Measurements from ENCODE around the gene CHCHD6.

The CHCHD6 gene

DNA sequence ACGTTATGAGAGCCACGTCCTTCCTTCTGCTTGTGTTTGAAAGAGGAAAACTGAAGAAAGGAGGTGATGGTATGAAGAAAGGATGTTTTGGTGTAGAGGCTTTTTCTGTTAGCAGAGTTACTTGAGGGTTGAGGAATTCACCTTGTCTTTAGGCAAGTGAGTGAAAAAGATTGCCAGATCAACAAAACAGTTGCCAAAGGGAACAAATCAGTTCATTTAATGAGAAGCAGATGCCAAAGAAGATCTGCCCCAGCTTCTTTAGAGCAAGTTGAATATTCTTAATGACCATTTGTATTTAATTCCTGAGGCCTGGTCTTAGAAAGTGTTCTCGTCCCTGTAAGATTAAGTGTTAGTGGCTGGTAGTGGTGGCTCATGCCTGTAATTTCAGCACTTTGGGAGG is 2.6 kb downstream of the CHCHD6 start:
- DNase-seq, result no peak

- DNase-seq, result no peak
These were observed 7.2 kb downstream of the CHCHD6 start for GRCh38 chr3:126711121-126711760.

DNA sequence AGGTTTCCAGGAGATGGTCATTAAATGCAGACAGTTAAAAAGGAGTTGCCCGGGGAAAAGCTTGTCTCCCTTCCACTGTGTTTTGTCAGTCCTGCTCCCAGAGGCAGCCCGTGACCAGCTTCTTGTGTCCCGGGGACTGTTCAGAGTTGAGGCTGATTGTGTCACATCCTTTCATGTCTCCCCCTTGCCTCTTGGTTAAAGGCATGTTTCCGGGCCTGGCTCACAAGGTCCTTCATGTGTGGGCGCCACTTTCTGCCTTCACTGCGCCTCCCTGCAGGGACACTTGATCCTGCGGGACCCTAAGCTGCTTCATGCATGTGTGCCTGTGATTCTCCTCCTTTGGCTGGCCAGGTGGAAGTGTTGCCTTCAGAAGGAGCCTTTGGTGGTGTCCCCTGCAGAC is 9.2 kb downstream of the CHCHD6 start:
- DNase-seq, result no peak

DNA sequence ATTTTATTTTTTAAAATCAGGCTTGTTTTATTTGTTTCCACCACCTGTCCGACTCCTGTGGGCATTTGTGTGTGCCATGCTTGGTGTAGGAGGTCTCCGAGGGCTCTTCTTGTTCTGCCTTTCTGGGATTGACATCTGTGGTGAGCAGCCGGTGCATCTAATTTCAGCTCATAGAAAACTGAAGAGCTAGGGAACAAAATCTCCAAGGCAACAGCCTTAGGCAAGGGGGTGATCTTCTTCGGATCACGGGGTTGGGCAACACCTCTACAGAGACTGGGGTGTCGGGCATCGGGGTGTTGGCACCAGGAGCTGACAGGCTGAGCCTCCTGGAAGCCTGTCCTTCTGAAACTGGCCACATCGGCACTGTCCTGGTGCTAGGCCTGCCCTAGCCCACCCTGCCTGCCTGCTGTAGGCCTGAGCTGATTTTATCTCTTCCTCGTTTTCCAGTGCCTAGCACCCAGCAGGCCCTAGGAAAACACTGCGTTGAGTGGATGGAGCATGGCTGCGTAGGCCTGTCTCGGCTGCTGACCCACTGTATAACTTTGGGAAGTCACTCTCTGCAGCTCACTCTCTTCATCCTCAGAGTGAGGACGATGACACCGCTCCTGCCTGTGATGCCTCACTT is 10.3 kb downstream of the CHCHD6 start:
- DNase-seq, result no peak

DNA sequence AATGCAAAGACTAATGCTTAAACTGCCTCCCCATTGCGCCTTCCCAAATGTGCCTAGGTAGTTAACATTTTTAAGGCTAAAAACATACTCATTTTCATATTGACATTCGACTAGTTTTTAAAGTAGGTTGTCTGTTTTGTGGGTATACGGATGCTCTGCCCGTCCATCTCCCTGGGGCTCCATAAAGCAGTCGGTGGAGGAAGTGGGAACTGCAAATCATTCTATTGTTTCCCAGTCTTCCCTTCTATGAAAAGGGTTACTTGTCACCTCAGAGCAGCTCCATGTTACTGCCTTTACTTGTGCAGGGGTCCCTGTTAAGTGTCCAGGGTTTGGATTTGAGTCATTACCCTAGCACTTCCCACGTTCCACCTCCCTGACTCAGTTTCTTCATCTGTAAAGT is 10.9 kb downstream of the CHCHD6 start:
- no peak for DNase-seq

- DNase-seq, result no peak
These were observed 11.4 kb downstream of the CHCHD6 start for GRCh38 chr3:126715432-126715831.

DNA sequence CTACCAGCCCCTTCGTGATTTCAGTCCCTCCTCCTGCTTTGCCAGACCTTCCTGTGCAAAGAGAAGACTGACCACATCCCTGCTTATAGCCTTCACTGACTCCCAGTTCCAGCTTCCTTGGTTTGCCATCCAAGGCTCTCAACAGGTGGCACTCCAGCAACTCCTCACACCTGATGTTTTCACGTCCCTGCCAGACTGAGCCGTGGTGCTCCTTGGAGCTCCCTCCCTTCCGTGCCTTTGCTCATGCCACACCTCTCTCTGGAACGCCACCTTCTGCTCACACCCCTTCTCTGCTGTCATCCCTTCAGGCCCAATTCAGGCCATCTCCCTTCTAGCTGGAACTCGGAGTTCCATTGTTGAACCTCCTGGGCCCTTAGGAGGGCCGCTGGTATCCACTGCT is 12.0 kb downstream of the CHCHD6 start:
- no peak for DNase-seq

DNA sequence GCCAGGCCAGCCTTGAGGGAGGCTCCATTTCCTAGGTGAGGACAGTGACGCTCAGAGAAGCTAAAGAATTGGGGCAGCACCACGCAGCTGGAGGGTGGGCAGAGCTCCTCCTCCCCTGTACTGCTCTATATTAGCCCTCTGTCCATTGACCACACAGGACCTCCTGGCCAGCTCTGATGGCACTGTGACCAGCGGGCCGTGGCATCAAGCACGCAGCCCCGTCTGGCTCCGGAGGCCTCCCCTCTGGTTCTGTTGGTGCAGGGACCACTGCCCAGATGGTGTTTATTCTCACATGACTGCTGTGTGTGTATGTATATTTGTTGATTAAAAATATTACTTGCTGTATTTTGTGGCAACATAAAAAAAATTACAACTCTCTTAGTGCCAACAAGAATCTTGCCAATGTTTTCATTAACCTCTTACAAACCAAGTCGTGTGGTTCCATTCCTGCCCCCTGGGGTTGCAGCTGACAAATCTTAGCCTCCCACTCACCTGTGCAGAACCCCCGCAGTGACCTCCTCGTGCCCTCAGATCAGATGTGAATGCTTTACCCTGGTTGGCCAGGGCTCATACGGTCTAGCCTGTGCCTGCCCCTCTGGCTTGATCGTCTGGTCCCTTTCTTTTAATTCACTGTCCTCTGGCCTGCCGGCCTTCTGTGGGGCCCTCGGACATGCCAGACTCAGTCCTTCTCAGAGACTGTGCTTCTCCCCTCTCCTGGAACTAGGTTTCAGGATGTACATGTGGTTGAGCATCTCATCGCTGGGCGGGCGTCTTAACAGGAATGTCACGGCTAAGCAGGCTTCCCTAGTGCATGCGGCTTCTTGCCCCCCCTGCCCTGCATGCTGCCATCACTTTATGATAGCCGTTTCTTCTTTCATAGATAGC is 14.8 kb downstream of the CHCHD6 start:
- DNase-seq, result no peak

- no peak for DNase-seq
These were observed 16.6 kb downstream of the CHCHD6 start for GRCh38 chr3:126720596-126720995.

- DNase-seq, result no peak
These were observed 17.2 kb downstream of the CHCHD6 start for GRCh38 chr3:126721246-126721645.

- DNase-seq, result no peak
These were observed 19.2 kb downstream of the CHCHD6 start for GRCh38 chr3:126723237-126723636.

DNA sequence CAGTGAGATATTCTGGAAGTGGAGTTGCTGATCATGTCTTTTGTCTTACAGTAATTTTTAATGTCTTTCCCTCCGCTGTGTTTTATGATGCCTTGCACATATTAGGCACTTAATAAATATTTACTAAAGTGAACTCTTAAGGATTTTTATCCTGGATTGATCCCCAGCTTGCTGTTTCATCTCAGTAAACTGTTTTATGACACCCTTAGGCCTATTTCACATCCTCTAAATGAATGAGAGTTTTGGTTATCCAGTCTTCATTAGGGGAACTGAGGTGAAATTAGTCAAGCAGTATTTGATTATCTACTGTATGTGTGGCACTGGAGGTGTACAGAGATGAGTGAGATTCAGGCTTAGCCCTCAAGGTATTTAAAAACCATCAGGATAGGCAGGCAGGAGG is 19.8 kb downstream of the CHCHD6 start:
- DNase-seq, result no peak

DNA sequence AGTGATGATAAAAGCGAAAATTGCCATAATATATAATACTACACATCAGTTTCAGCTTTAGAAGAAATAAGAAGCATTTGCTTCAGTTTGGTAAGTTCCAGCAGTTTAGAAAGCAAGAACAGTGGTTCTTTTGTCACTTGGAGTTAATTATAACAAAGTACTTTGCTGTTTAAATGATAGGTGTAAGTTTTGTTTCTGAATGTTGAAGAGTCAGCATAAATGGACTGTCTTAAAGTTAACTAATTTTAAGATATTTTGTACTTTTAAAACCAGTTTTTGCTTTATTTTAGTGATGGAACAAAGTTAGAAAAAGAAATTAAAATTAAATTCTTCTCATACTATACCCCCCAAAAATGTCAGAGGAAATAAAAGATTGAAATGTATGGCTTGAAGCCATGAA is 24.6 kb downstream of the CHCHD6 start:
- DNase-seq, result no peak

DNA sequence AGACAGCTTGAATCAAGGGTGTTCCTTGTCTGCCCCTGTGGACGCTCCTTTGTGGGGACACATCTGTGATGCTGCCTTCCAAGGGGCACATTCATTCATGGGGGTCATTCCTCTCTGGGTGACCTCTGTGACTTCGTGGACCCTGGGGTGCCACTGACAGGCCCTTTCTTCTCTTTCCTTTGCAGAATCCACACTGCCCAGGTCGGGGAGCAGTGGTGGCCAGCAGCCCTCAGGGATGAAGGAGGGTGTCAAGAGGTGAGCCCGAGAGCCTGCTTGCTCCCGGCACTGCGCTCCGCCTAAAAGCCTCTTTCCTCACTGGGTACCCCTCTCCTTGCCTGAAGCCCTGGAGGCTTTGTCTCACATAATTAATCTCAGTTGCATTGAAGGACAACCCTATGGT is 26.3 kb downstream of the CHCHD6 start:
- DNase-seq, result no peak

DNA sequence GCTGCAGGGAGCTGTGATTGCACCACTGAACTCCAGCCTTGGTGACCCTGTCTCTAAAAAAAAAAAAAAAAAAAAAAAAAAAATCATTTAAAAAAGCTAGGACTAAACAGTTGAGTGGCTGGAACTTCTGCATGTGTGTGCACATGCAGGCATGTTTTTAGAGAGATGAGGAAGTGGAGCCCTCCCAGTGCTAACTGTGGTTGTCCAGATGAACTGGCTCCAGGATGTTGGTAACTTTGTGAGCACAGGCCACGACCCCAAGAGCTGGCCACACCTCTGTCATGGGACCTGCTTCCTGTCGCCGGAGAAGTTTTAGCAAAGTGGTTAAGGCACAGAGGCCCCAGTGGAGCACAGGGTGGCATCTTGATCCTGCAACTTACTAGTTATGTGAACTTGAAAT is 27.0 kb downstream of the CHCHD6 start:
- DNase-seq, result no peak

DNA sequence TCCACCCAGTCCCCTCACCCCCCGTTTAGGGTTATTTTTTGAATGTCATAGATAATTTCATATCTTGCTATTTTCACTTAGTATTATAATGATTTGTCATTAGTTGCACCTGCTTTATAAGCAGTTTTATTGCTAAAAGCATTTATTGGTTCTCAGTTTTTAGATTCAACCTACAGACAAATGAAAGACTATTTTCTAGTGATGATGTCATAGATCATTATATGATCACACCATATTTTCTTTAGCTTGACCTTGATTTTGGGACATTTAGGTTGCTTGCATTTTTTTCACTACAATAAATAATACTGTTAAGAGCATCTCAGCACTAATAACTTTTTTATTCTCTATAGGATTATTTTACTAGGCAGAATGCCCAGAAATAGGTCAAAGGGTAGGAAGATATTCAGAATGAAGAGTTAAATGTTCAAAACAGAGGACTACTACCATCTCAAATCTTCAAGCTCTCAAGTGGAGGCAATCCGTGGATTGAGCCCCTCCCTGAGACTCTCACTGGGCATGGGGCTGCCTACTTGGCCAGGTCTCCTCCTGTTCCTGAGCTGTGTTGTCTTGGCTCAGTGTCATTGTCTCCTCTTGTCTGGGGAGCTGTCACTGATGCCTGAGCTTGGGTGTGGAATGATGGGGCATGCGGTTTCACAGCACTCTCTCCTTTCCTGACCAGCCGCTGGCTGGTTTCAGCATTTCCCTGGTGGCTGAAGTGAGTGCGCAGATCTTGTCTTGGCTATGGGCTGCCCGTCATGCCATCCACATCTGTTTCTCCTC is 28.4 kb downstream of the CHCHD6 start:
- DNase-seq, result no peak

- no peak for DNase-seq
These were observed 29.0 kb downstream of the CHCHD6 start for GRCh38 chr3:126733061-126733430.

DNA sequence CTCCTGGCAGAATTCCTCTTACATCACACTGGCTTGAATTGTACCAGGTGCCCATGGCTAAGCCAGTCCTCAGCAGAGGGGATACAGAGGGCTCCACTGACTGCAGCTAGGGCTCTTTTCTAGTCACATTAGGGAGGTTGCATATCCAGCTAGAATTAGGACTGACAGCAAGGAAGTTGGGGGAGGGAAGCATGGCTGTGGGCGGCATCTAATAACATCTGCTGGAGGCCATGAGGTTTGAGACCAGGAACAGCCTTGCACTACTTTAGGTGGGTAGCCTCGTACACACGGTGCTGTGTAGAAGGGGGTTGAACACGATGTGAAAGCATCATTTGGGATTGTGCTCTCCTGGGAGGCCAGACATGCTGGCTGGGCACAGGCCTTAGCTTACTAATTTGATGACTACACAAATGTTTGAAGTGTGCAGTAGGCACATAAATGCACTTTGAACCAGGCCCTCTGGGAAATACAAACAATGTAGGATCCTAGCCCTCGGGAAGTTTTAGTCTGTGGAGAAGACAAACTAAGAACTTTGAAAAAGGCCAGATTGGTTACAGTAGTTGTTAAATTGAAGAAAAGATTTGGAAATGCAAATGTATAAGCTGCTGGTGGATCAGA is 30.2 kb downstream of the CHCHD6 start:
- no peak for DNase-seq

GRCh38 chr3:126737527-126737926 is 33.5 kb downstream of the CHCHD6 start:
- DNase-seq, result no peak

GRCh38 chr3:126742057-126742456 is 38.0 kb downstream of the CHCHD6 start:
- no peak for DNase-seq

DNA sequence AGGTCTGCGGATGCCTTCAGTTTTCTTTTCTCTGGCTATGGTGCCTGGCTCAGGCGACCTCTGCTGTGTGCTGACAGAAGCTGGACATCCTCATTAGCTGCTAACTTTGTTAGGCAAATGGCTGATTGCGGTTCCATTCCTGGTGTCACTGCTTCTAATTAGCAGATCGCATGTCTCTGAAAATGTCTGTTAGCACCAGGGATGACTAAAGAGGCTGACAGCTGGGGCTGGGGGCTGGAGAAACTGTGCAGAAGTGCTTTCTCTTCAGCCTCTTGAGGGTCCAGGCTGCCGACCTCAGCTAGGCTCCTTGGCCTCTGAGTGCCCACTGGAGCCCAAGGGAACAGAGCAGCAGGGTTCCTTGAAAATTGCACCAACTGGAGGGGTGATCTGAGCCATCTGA is 39.3 kb downstream of the CHCHD6 start:
- no peak for DNase-seq

DNA sequence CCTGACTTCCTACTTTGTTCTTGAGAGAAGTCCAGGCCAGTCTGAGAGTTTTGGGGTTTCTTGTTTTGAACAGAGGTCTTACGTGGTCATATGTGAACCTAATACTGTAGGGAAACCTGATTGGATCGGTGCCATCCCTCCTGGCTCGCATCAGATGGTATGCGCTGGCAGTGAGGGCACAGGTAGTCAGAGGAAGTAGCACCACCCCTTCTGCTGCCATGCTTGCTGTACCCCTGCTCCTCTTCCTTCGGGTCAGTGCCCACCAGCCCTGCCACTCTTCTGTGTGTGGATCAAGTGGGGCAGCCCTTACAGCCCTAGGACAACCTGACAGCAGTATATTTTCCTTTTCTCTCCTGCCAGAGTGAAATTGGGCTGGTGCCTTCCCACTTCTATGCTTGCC is 39.7 kb downstream of the CHCHD6 start:
- DNase-seq, result no peak
